ENCODE results near the gene ORAI3.

The ORAI3 gene

DNA sequence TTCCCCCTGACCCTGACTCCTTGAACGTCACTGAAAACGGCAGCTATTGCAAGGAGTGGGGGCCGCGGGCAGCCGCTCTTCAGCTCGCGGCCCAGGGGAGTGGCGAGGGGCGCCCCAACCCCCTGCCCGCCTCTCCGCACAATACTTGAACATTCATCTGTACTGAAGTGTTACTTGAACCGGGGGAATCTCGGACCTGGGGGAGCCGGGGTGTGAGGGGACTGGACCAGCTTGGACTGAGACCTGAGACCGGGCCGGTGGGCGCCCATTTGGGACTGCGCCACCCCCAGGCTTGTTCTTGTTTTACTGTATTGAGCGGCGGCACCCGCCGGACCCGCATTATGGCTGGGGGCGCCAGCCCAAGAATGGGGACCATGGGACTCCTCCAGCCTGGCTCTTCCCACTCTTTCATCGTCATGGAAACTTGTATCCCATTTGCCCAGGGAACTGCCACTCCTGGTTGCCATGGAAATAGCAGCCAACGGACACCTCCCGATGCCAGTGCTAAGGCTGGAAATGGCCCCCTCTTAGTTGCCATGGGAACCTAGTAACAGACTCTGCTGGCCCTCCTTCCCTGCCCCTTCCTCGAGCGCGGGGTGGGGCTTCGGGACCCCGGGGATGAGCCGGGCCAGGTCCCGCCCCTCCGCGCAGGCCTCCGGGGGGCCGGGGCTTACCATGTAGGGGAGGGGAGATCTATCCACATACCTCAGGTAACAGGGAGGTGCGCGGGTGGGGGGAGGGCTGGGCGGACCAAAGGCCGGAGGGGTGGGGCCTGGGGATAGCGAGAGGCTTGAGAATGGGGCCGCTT, 805 bp upstream of the ORAI3 start:
- peak; percentile 90 to 93 for DNase-seq (ENCODE audit: low read depth in 2 of 2)

DNA sequence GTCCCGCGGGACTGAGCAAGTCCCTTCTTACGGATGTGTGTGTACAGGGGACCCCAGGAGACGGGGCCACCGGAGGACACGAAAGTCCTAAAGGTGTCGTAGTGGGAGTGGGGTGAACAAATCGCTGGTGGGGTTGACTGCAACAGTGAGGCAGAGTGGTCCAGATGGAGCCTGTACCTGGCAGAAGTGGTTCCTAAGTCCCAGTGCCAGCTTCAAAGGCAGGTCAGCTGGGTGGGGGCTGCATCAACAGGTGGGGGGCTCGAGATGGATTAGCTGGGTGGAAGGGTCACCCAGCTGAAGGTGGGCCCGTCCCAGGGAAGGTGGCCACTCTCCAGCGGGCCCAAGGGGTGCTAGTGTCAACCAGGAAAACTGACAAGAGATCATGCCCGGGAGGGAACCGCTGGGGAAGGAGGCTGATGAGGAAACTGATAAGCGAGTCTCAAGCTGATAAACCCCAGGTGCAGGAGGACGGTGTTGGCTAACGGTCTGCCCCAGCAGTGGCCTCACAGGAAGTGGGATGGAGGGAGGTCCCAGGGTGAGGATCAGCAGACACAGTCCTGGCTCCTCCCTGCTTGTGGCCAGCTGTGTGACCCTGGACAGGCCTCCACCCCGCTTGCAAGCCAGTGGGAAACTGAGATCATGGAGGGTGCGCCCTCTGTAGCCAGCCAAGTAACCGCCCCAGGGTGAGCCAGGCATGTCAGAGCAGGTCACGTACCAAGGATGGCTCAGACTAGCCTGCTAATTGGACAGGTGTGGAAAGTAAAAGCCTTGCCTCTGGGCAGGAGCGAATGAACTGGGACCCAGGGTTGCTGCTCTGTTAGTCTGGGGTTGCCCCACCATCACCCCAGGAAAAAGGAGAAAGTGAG, 1.0 kb downstream of the ORAI3 start:
- no peak for DNase-seq (ENCODE audit: low read depth in 2 of 2)

DNA sequence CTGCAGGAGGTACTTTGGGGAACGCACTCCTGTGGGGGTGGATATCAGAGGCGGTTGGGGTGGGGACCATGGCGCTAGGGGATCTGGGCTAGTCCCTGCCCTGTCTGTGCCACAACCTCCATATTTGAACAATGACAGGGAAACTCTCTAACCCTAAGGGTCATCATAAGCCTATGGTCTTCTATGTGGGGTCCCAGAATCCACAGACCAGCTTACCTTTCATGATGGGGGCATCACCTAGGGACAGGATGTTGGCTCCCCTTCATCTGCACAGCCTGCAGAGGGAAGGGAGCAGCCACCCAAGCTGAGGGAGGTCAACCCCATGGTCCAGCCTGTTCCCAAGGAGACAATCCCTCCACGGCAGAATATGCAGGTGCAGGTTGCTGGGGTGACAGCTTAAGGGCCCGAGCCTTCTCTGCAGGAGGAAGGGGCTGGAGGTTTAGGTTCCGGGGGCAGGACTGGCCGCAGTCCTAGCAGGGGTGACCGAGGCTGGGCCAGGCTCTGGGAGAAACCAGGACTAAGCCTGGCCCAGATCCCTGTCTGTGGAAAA, 1.7 kb downstream of the ORAI3 start:
- no peak for DNase-seq (ENCODE audit: low read depth in 2 of 2)

DNA sequence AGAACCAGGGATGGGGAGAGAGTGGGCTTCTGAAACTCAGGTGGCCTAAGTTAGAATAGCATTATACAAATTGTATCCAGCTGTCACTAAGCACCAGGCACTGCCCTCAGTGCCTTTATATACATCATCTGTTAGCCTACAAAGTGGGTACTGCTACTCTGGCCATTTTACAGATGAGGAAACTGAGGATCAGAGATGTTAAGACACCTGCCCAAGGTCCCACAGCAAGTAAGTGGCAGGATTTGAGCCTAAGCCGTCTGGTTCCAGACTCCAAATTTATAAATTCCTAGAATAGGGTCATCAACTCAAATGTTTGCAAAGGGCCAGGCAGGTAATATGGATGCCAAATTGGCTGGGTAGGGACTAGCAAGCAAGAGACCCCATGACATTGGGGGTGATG, 2.3 kb downstream of the ORAI3 start:
- DNase-seq (ENCODE audit: low read depth in 2 of 2), result no peak

DNA sequence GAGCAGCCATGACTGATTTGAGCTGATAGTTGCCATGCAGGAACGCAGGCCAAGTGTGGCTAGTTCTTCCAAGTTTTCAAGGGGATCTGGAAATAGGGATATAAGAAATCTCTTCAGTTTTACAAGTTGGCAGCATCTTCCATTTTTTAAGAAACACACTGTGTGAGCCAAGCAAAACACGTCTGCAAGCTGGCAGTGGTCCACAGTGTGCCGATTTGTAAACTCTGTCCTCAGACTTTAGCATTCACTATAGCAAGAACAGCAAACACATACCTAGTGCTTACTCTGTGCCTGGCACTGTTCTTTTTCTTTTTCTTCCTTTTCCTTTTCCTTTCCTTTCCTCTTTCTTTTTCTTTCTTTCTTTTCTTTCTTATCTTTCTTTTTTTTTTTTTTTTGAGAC, 2.9 kb downstream of the ORAI3 start:
- no peak for DNase-seq (ENCODE audit: low read depth in 2 of 2)

DNA sequence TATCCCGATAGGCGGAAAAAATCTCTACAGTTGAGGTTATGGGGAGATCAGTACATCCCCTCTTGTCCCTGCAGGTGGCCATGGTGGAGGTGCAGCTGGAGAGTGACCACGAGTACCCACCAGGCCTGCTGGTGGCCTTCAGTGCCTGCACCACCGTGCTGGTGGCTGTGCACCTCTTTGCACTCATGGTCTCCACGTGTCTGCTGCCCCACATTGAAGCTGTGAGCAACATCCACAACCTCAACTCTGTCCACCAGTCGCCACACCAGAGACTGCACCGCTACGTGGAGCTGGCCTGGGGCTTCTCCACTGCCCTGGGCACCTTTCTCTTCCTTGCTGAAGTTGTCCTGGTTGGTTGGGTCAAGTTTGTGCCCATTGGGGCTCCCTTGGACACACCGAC, 4.2 kb downstream of the ORAI3 start:
- no peak for DNase-seq (ENCODE audit: low read depth in 2 of 2)

DNA sequence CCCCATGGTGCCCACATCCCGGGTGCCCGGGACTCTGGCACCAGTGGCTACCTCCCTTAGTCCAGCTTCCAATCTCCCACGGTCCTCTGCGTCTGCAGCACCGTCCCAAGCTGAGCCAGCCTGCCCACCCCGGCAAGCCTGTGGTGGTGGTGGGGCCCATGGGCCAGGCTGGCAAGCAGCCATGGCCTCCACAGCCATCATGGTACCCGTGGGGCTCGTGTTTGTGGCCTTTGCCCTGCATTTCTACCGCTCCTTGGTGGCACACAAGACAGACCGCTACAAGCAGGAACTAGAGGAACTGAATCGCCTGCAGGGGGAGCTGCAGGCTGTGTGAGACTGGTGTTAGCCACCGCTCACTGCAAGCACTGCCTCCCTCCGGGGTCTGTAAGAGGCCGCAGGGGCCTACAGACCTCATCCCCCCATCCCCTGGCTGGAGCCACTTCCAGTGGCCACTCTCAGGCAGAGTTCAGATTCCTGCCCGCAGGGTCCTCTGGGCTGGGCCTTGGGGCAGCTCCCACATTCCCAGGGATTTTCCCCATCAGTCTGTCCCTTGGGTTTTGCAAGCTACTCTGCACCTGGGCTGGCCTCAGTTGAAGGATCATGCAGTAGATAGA, 4.8 kb downstream of the ORAI3 start:
- DNase-seq (ENCODE audit: low read depth in 2 of 2), result no peak

DNA sequence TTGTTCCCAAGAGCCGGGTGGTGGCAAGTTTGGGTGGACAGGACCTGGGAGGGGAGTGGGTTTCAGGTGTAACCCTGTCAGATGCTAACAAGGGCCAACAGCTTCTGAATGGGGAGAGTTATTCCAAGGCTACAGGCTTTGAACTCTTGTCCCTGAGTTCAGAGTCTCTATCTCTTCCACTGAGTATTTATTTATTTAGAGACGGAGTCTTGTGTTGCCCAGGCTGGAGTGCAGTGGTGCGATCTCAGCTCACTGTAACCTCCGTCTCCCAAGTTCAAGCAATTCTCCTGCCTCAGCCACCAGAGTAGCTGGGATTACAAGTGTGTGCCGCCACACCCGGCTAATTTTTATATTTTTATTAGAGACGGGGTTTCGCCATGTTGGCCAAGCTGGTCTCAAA, 6.1 kb downstream of the ORAI3 start:
- no peak for DNase-seq (ENCODE audit: low read depth in 2 of 2)

DNA sequence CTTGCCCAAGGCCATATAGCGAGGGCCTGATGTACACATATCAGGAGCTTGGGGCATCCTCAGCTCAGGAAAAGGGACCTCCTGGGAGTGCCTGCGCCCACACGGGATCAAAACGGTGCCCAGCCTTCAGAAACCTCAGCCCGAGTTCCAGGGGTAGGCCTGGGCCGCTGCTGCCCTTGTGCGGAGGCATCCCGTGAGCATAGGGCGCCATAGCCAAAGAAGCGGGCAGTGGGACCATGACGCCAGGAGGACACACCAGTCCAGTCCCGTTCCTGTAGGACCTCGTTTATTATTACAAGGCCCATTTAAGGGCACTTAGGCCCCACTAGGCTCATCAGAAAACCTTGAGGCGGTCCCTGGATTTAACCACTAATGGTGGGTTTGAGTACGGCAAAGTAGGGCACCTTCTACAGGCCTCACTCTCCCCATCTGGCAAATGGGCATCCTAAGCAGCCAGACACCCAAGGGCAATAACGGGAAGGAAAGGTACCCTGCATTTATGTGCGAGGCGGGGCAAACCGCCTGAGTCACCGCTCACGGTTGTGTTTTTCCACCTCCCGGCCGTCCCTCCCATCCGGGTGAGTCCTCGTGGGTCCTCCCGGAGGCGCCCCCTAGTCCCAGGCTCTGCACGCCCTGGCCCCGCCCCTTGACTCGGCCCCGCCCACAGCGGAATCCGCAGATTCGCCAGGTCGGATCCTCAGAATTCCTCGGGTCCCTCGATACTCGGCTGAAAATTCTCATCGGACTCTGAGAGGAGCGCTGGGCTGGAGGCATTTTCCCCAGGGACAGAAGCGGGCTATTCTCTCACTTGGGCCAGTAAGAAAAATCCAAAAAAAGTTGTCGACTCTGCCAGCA, 8.0 kb downstream of the ORAI3 start:
- peak; percentile 60 to 62 for DNase-seq (ENCODE audit: low read depth in 2 of 2)

DNA sequence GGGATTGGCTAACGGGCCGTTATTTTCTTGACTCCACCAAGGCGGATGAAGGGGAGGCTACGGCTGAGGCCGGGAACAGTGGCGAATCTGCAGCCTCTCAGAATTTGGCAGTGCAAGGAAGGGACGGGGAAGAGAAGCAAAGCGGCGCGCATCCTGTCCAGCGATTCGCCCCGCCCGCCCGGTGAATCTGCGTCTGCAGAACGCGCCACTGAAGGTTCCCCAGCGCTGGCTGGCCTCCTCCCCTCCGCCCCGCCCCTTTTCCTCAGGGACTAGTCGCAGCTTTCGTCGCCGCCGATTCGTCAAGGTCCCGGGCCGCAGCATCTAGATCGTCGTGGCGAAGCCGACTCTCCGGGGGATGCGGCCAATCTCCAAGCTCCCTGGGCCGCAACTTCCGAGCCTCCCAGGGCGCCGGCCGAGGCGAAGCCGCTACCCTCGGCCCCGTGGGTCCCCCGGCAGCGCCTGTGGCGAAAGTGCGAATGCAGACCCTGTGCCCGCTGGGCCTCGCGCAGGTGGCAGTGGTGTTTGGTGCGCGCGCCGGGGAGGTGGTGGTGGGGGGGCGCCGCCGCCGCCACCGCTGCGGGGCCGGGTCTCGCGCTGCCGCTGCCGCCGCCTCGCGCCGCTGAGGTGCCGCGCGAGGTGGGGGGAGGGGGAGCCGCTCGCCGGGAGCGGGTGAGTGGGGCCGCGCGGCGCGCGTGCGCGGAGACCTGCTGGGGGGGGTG, 8.7 kb downstream of the ORAI3 start, which contains the start of gene SETD1A:
SETD1A (plus strand) TSS at position 299 of the 719 bp plus-strand sequence. CDS start 978 bp downstream, outside the sequence.
- DNase-seq (ENCODE audit: low read depth in 2 of 2), result peak; percentile 90 to 93

DNA sequence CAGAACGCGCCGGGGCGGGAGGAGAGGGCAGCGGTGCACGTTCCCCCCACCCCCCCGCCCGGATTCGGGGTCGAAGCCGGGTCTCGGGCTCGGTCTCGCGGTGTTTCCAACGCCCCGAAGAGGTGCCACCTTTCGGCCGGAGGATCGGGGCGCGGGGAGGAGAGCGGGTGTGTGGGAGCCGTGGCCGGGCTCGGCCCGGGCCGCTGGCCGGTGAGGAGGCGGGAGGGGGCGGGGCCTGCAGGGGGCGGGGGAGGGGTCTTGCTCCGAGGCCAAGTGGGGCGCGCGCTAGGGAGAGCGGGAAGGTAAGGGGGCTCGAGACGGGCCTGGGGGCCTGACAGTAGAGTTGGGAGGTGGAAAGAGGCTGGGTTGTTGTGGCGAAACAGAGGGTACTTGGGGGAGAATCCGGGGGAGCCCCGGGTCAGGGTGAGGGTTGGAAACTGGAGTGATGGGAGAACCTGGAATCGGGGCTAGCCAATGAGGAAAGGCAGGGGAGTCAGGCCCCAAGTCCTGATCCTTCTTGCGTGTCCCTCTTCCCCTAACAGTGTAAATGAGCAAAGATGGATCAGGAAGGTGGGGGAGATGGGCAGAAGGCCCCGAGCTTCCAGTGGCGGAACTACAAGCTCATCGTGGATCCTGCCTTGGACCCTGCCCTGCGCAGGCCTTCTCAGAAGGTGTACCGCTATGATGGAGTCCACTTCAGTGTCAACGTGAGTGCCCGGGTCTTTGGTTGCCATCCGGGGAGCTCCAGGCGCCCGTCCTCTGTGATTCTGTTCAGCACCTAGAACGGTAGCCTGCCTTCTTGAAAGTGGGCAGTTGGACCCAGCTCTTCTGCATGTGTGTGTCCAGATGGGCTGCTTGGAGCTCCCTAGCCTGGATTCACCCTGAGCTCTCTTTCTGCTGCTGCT, 9.6 kb downstream of the ORAI3 start:
- DNase-seq (ENCODE audit: low read depth in 2 of 2), result no peak

DNA sequence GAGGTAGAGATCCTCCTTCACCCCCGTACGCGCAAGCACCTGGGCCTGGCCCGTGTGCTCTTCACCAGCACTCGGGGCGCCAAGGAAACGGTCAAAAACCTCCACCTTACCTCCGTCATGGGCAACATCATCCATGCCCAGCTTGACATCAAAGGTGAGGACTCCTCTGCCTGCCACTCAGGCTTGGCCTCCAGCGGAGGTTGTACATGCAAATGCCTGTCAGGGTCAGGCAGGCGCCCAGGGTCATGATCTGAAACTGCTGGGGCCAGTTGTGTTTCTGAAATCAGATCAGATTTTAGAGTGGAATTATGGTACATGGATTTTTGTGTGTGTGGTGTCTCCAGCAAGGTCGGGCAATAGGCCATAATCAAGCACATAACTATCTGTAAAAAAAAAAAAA, 12.5 kb downstream of the ORAI3 start:
- no peak for DNase-seq (ENCODE audit: low read depth in 2 of 2)

DNA sequence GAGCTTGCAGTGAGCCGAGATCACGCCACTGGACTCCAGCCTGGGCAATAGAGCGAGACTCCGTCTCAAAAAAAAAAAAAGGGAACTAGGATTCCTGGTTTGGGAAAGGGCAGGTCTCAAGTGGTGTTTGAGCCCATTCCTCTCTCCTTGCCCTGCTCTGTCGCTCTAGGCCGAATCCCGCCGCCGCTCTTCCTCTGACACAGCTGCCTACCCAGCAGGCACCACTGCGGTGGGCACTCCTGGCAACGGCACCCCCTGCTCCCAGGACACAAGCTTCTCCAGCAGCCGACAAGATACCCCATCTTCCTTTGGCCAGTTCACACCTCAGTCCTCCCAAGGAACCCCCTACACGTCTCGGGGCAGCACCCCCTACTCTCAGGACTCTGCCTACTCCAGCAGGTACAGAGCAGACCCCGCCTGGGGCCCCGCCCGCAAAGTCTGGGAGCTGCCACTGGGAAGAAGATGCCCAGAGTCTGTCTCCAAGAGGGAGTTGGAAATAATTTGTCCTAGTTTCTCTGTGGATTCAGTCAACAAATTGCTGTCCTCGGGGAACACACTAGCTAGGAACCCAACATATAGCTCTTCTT, 15.2 kb downstream of the ORAI3 start:
- no peak for DNase-seq (ENCODE audit: low read depth in 2 of 2)

DNA sequence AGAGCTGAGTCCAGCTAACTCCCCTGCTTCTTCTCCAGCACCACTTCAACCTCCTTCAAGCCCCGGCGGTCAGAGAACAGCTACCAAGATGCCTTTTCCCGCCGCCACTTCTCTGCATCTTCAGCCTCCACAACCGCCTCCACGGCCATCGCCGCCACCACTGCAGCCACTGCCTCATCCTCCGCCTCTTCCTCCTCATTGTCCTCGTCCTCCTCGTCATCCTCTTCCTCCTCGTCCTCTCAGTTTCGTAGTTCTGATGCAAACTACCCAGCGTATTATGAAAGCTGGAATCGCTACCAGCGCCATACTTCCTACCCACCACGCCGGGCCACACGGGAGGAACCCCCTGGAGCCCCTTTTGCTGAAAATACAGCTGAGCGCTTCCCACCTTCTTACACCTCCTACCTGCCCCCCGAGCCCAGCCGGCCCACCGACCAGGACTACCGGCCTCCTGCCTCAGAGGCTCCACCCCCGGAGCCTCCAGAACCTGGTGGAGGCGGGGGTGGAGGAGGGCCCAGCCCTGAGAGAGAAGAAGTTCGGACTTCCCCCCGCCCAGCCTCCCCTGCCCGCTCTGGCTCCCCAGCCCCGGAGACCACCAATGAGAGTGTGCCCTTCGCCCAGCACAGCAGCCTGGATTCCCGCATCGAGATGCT, 15.8 kb downstream of the ORAI3 start:
- no peak for DNase-seq (ENCODE audit: low read depth in 2 of 2)

DNA sequence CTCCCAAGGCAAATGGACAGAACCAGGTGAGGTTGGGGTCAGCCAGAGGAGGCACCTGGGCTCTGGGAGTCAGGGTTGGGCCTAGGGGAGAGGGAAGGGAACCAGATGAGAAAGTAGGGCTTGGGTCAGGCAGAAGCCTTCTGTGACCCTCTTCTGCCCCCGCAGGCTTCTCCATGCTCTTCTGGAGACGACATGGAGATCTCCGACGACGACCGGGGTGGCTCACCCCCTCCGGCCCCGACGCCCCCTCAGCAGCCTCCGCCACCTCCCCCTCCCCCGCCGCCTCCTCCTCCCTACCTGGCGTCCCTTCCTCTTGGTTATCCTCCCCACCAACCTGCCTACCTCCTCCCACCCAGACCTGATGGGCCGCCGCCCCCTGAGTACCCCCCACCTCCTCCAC, 16.6 kb downstream of the ORAI3 start:
- no peak for DNase-seq (ENCODE audit: low read depth in 2 of 2)

DNA sequence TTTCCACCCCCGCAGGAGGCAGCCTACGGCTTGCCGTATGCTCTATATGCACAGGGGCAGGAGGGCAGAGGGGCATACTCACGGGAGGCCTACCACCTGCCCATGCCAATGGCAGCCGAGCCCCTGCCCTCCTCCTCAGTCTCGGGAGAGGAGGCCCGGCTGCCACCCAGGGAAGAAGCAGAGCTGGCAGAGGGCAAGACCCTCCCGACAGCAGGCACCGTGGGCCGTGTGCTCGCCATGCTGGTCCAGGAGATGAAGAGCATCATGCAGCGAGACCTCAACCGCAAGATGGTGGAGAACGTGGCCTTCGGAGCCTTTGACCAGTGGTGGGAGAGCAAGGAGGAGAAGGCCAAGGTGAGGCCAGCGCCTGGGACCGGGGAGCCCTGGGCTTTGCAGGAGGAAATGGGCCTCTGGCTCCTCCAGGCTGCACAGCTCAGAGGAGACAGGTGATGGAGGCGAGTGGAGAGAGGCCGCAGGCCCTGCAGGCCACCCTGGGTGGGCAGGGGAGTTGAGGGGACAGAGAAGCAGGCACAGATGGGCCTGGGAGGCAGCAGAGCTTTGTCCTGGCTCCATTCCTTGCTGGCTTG, 17.3 kb downstream of the ORAI3 start:
- no peak for DNase-seq (ENCODE audit: low read depth in 2 of 2)

DNA sequence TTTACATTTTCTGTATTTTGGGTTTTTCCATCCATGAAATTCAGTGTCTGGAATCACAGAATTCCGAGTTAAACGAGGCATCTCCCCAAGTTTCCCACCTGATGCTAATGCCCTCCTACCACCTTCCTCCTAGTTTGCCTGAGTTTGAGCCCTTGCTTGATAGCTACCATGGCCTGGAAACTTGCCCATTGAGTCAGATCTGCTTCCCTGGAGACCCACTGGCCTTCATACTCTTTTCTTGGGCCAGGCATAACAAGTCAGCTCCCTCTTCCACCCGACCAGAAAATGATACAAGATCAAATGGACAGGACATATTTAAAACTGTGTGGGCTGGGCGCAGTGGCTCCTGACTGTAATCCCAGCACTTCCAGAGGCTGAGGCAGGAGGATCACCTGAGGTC, 18.9 kb downstream of the ORAI3 start:
- no peak for DNase-seq (ENCODE audit: low read depth in 2 of 2)

DNA sequence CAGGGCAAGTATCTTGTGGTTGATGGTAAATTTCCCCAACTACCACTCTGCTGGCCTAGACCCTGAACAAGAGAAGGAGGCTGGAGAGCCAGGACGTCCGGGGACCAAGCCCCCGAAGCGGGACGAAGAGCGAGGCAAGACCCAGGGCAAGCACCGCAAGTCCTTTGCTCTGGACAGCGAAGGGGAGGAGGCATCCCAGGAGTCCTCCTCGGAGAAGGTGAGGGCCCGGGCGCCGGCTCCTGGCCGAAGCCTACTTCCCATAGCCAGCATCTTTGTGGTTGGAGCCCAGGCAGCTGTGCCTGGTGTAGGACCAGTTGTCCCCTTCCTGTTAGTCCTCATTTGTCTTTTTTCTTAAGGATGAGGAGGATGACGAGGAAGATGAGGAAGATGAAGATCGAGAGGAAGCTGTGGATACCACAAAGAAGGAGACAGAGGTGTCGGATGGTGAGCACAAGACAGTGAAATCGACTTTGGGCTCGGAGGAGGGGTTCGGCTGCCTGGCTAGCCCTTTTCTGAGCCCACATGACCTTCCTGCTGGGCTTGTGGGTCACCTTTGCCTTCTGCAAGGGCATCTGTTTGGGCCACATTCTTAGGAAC, 20.5 kb downstream of the ORAI3 start:
- DNase-seq (ENCODE audit: low read depth in 2 of 2), result no peak

Data from fibroblast of skin of left biceps (primary cell).